SK-N-SH (cell line): ENCODE measurements around the gene HOPX.

Source experiments
- CTCF ChIP-seq: fragments of 200-600 bp; sonication (generic); IDR thresholded peaks from 2 replicates; pipeline ENCODE4 v1.6.1; 2017; ENCODE audit warnings: antibody characterized with exemption, mild to moderate bottlenecking, moderate library complexity
- EP300 ChIP-seq, 2 experiments: IDR thresholded peaks; 2 replicates each; pipeline versions ENCODE4 v1.4.0 to v1.6.1; 2012; ENCODE audit warnings: borderline replicate concordance in 1 of 2, low read depth in 1 of 2, low read length in 1 of 2
- EZH2phosphoT487 ChIP-seq: fragments of 200-600 bp; sonication (generic); IDR thresholded peaks from 2 replicates; pipeline ENCODE4 v1.6.1; 2017; ENCODE audit warnings: low read depth, mixed run types, mild to moderate bottlenecking, antibody characterized with exemption, moderate library complexity, borderline replicate concordance
- GATA2 ChIP-seq: sonication (generic); formaldehyde crosslinking; IDR thresholded peaks from 2 replicates; pipeline ENCODE4 v1.5.0; 2020; ENCODE audit warnings: mild to moderate bottlenecking, missing genetic modification reagents
- POLR2AphosphoS5 ChIP-seq: IDR thresholded peaks from 2 replicates; pipeline ENCODE4 v1.6.1; 2012; ENCODE audit warnings: low read depth, low read length
- RCOR1 ChIP-seq: fragments of 150-350 bp; IDR thresholded peaks from 2 replicates; pipeline ENCODE4 v1.6.1; 2017; ENCODE audit warnings: antibody characterized with exemption, low read length
- SIN3A ChIP-seq: IDR thresholded peaks from 2 replicates; pipeline ENCODE4 v1.6.1; 2012; ENCODE audit warnings: low read depth, mild to moderate bottlenecking, low read length, moderate library complexity, borderline replicate concordance
- TF ChIP-seq, protein P1 (sequence below): IDR thresholded peaks from 2 replicates; pipeline ENCODE4 v1.4.0; 2012; ENCODE audit warnings: low read depth, borderline replicate concordance

DNA sequence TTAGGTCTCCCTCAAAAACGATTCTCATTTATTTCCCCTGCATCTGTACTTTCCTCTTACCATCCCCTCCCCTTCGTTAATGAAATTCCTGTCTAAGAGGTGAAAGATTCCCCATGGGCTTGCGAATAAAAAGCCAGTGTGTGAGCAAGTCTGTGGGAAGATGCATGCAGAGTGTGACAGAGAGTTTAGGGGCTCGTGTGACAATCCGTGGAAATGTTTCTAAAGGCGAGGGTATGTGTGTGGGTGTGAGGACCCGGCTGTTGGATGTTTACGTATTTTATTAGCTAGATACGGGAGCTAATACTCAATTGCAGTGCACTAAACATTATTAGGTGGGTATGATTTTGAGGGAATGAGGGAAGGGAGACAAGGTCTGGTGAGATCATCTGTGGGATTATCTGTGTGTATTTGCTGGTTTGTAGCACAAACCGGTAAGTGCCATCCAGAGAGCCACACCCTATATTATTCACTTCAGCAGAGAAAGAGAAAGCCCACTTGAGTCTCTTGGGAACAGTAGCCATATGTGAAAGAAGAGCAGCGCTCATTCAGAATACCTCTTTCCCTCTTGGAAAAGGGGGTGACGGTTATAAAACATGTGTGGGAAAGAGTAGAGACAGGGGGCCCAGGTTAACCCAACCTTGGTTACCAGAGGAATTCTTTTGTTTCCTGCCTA is 893 bp upstream of the HOPX start:
- no peak for TF ChIP-seq SIN3A
- TF ChIP-seq CTCF, result no peak
- TF ChIP-seq POLR2AphosphoS5, result no peak
- no peak for TF ChIP-seq EP300 (IDR thresholded peaks at IDR 0.05; ENCODE audit: borderline replicate concordance in 1 of 2, low read depth in 1 of 2, low read length in 1 of 2)
- no peak for TF ChIP-seq EZH2phosphoT487
- TF ChIP-seq GATA2, result no peak
- TF ChIP-seq RCOR1, result no peak
- TF ChIP-seq, protein P1, sequence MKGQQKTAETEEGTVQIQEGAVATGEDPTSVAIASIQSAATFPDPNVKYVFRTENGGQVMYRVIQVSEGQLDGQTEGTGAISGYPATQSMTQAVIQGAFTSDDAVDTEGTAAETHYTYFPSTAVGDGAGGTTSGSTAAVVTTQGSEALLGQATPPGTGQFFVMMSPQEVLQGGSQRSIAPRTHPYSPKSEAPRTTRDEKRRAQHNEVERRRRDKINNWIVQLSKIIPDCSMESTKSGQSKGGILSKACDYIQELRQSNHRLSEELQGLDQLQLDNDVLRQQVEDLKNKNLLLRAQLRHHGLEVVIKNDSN, result no peak
